ENCODE measurements around the gene TTC7B. TPM values are rescaled to one million over a fixed set of nuclear protein-coding genes. Genes with fewer than 3 reads are reported as not detected.
A peak's percentile ranks its signal among the peaks of the same experiment; 100 is the strongest.

TTC7B gene
- total and polyA plus RNA-seq, 2 of the 13 experiments (the other 11 are each of a cell fraction or from before 2014, with no cell fraction given) = 1.3 to 3.2 TPM

- TF ChIP-seq HOXA5 (CRISPR knock-in tag; IDR thresholded peaks at IDR 0.05) (0 out of 2 replicates have a peak, but pooled peaks have one; percentile 53), ZNF10 (CRISPR knock-in tag; IDR thresholded peaks at IDR 0.05; ENCODE audit: borderline replicate concordance, low read depth) (no peak), REST (IDR thresholded peaks at IDR 0.05; ENCODE audit: borderline replicate concordance in 1 of 2, low read depth in 1 of 2, low read length in 2 of 2) (peak; percentile 84 to 98), THYN1 (CRISPR knock-in tag; IDR thresholded peaks at IDR 0.05; ENCODE audit: borderline replicate concordance, low read depth) (no peak), HOXD1 (CRISPR knock-in tag; IDR thresholded peaks at IDR 0.05) (no peak), RFX1 (IDR thresholded peaks at IDR 0.05) (no peak), HNF4G (IDR thresholded peaks at IDR 0.05; ENCODE audit: borderline replicate concordance, low read depth, low read length) (no peak), HNF4G (CRISPR knock-in tag; IDR thresholded peaks at IDR 0.05; ENCODE audit: borderline replicate concordance, low read depth) (no peak), CCAR2 (optimal IDR thresholded peaks at IDR 0.05; ENCODE audit: low read depth, low read length) (no peak), ZNF292 (CRISPR knock-in tag; IDR thresholded peaks at IDR 0.05; ENCODE audit: borderline replicate concordance, low read depth) (no peak), NFKB2 (CRISPR knock-in tag; IDR thresholded peaks at IDR 0.05; ENCODE audit: borderline replicate concordance) (no peak; the same call in 1 of the 2 replicates), MXI1 (IDR thresholded peaks at IDR 0.05; ENCODE audit: borderline replicate concordance, low read depth, low read length) (no peak), KLF16 (CRISPR knock-in tag; IDR thresholded peaks at IDR 0.05) (peak in 1 of 2 experiments; percentile 83; a peak in 2 of 4 replicates), SOX5 (CRISPR knock-in tag; IDR thresholded peaks at IDR 0.05; ENCODE audit: borderline replicate concordance) (peak; percentile 22; the same call in 1 of the 2 replicates), ZBTB7A (CRISPR knock-in tag; IDR thresholded peaks at IDR 0.05) (no peak), RBM22 (optimal IDR thresholded peaks at IDR 0.05; ENCODE audit: low read length) (no peak), ZGPAT (CRISPR knock-in tag; IDR thresholded peaks at IDR 0.05) (no peak), ZNF800 (CRISPR knock-in tag; IDR thresholded peaks at IDR 0.05) (no peak), HMG20A (CRISPR knock-in tag; IDR thresholded peaks at IDR 0.05; ENCODE audit: borderline replicate concordance) (no peak), ERF (CRISPR knock-in tag; IDR thresholded peaks at IDR 0.05) (peak; percentile 75; the same call in 1 of the 2 replicates)
Observed at GRCh38 chr14:90495357-90496276, 320.6 kb downstream of the TTC7B start (continued).
